Ishikawa (cell line): ENCODE data around the gene SSU72.

ENCODE experiments used
- CEBPB ChIP-seq: IDR thresholded peaks from 2 replicates; pipeline ENCODE4 v1.6.1; 2012
- CREB1 ChIP-seq: IDR thresholded peaks from 2 replicates; pipeline ENCODE4 v1.6.1; 2012; ENCODE audit warnings: low read depth
- EGR1 ChIP-seq: IDR thresholded peaks from 2 replicates; pipeline ENCODE4 v1.6.1; 2012
- EP300 ChIP-seq: IDR thresholded peaks from 2 replicates; pipeline ENCODE4 v1.6.1; 2012; ENCODE audit warnings: borderline replicate concordance
- FOXM1 ChIP-seq: IDR thresholded peaks from 2 replicates; pipeline ENCODE4 v1.6.1; 2012; ENCODE audit warnings: low read depth, borderline replicate concordance
- NFIC ChIP-seq: IDR thresholded peaks from 2 replicates; pipeline ENCODE4 v1.6.1; 2012
- RAD21 ChIP-seq: IDR thresholded peaks from 2 replicates; pipeline ENCODE4 v1.6.1; 2012; ENCODE audit warnings: low read depth
- REST ChIP-seq: IDR thresholded peaks from 2 replicates; pipeline ENCODE4 v1.6.1; 2012; ENCODE audit warnings: low read depth, mild to moderate bottlenecking
- TAF1 ChIP-seq: IDR thresholded peaks from 2 replicates; pipeline ENCODE4 v1.6.1; 2012; ENCODE audit warnings: low read depth, mild to moderate bottlenecking
- TCF12 ChIP-seq: IDR thresholded peaks from 2 replicates; pipeline ENCODE4 v1.6.1; 2012; ENCODE audit warnings: low read depth
- TEAD4 ChIP-seq: IDR thresholded peaks from 2 replicates; pipeline ENCODE4 v1.6.1; 2012
- USF1 ChIP-seq: IDR thresholded peaks from 2 replicates; pipeline ENCODE4 v1.6.1; 2012
- YY1 ChIP-seq: IDR thresholded peaks from 2 replicates; pipeline ENCODE4 v1.6.1; 2012; ENCODE audit warnings: low read depth
- ZBTB7A ChIP-seq: IDR thresholded peaks from 2 replicates; pipeline ENCODE4 v1.6.1; 2012; ENCODE audit warnings: low read depth
- TF ChIP-seq, protein P1 (sequence below): IDR thresholded peaks from 2 replicates; pipeline ENCODE4 v1.6.1; 2012

The SSU72 gene

DNA sequence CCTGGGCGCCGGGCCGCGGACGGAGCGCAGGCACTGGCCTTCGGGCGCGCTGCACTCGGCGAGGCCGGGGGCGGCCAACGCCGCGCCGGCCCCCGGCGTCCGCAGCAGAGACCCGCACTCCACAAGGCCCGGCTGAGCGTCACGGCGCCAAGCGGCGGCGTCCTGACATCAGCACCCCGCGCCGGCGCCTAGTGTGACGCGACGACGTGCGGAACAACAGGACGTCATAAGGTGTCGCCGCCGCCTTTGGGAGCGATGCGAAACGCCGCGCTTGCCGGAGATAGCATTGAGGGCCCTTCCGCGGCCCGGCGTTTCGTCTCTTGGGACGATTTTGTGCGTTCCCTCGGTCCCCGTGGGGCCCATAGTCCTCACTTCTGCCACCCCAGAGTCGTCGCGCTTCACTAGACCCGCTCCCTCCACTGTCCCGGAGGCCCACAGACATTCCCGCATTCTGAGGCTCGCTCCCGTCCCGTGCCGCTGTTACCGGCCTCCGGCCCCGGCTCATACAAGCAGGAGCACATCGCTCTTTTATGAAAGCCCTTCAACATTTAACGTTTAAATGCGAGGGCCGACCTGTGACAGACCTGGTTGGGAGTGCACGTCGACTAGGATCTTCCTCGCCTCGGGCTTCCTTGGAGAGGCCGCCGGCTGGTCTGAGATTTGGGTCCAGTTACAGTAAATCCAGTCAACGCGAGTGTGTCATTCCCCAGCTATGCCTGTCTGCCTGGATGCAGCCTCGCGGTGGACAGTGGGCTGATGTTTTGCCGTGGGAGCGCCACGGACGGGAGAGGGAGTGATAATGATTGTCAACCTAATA lies at the start of gene SSU72:
Gene SSU72, minus strand, starts transcription at position 143 of the 817 bp plus-strand sequence. CDS start 306 bp downstream, outside the sequence.
- TF ChIP-seq USF1: peak; percentile 17
- no peak for TF ChIP-seq FOXM1
- TF ChIP-seq RAD21: no peak
- TF ChIP-seq NFIC: no peak
- TF ChIP-seq EP300: no peak
- TF ChIP-seq, protein P1, sequence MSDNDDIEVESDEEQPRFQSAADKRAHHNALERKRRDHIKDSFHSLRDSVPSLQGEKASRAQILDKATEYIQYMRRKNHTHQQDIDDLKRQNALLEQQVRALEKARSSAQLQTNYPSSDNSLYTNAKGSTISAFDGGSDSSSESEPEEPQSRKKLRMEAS: peak; percentile 54
- TF ChIP-seq TEAD4: no peak
- peak; percentile 100 for TF ChIP-seq CREB1
- no peak; the same call in 1 of the 2 replicates for TF ChIP-seq CEBPB
- no peak for TF ChIP-seq REST
- TF ChIP-seq YY1: peak; percentile 81
- no peak for TF ChIP-seq ZBTB7A
- 0 out of 2 replicates have a peak, but pooled peaks have one; percentile 43 for TF ChIP-seq TCF12
- peak; percentile 92 for TF ChIP-seq TAF1
- no peak for TF ChIP-seq EGR1

DNA sequence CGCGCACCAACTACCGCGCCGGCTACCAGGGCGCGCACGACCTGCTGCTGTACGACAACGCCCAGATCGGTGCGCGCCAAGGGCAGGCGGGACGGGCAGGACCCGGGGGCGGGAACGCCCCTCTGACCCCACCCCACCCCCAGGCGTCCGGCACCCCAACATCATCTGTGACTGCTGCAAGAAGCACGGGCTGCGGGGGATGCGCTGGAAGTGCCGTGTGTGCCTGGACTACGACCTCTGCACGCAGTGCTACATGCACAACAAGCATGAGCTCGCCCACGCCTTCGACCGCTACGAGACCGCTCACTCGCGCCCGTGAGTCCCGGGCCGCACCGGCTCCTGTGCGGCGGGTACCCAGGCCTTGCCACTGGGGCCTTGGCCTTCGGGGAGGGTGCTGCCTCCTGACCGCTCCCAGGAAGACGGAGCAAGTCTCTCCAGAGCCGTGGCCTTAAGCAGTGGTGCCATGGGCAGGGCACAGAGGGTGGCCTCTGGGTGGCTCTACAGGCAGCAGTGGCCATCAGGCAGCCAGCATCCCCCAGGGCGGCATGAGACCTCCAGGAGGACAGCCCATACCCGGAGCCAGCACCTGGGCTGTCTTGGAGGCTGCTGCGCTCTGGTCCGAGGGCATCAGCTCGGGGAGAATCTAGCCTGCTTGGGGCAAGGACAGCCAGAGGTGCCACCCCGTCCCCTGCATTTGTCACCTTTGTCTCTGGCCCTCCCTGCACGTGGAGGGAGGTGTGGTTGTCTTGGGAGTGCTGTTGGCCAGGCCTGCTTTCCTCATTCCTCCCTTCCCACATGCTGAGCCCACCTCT lies 49.2 kb upstream of the SSU72 start:
- no peak for TF ChIP-seq REST
- no peak for TF ChIP-seq USF1
- TF ChIP-seq, protein P1: peak; percentile 38; the same call in 1 of the 2 replicates

DNA sequence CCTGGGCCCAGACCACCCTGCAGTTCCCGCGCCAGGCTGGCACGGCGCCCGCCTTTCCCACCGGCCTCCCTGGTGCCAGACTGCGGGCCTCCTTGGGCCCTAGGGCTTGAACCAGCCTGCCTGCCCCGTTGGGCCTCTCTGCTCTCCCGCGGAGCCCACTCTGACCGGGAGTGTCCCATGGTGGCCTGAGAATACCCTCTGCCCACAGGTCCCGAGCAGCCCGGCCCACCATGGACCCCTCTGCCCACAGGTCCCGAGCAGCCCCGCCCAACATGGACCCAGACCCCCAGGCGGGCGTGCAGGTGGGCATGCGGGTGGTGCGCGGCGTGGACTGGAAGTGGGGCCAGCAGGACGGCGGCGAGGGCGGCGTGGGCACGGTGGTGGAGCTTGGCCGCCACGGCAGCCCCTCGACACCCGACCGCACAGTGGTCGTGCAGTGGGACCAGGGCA lies 48.5 kb upstream of the SSU72 start:
- TF ChIP-seq, protein P1: no peak
- TF ChIP-seq USF1: no peak
- no peak for TF ChIP-seq RAD21

DNA sequence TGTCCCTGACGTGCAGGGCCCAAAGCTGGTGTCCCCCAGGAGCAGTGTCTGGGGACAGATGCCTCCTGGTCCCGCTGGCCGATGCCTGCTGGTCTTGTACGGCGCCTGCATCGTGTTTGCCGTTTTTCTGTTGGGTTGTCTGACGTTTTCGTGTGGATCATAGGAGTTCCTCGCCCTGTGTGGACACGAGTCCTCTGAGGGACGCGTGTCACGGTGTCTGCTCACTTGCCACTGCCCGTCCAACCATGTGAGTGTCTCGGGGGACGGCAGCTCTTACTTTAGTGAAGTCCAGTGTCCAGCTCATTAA lies 48.1 kb upstream of the SSU72 start:
- TF ChIP-seq TAF1 (no peak), EP300 (no peak), CREB1 (no peak), RAD21 (no peak), USF1 (no peak), CEBPB (no peak), REST (no peak), TCF12 (no peak), TEAD4 (no peak)
- TF ChIP-seq, protein P1: no peak
